GM21717 (cell line): ENCODE results near the gene SMYD2.
"Not testable (repeated sequence)": the region's sequence is repeated elsewhere in the genome, so short reads cannot be mapped to it uniquely, and the experiment has no call there.

Experiments used
- ATAC-seq: cut with Tn5 transposase; IDR thresholded peaks from one replicate; pipeline ENCODE4 v1.9.1; 2021; ENCODE audit warnings: mild to moderate bottlenecking, moderate library complexity; ENCODE audit not compliant: unreplicated experiment

SMYD2 gene

DNA sequence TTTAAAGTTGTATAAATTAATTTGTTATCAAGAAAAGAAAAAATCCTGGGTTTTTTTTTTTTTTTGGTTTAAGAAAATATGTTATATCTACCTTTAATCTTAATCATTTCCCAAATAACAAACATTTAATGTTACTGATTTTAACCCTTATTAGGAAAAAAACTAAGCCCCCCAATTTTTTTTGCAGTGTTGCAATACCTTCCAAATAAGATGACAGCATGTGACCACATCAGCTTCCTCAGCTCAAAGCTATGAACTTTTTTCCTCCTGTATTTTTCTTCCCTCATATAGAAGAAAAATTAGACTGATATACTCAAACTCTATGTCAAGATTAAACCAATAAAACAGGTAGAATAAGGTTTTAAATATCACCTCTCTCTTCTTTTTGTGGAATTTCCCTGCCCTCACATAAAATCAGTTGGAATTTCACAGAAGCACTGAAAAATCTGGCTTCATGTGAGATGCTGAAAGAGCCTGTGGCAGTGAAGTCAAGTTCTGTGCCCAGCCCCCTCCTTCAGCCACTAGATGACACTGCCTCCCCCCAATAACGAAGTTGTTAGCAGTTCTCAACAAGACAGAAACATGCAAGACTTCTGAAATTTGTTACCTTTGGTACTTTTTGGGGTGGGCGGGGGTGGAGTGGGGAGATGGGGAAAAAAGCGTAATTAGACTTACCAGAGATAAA, 9.6 kb upstream of the SMYD2 start:
- ATAC-seq, result no peak

- no peak for ATAC-seq
Measured at GRCh38 chr1:214271995-214272731, 8.8 kb upstream of the SMYD2 start.

GRCh38 chr1:214272964-214273533, 7.9 kb upstream of the SMYD2 start:
- ATAC-seq, result no peak

DNA sequence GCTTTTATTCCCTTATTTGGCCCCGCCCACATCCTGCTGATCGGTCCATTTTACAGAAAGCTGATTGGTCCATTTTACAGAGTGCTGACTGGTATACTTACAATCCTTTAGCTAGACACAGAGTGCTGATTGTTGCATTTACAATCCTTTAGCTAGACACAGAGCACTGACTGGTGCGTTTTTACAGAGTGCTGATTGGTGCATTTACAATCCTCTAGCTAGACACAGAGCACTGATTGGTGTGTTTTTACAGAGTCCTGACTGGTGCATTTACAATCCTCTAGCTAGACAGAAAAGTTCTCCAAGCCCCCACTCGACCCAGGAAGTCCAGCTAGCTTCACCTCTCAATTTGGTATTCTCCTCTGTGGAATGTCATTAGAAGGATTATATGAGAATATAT, 5.3 kb upstream of the SMYD2 start:
- not testable (repeated sequence) for ATAC-seq

GRCh38 chr1:214276786-214277185, 4.2 kb upstream of the SMYD2 start:
- ATAC-seq, result no peak

- ATAC-seq, result no peak
Measured at GRCh38 chr1:214277704-214278635, 3.0 kb upstream of the SMYD2 start.

DNA sequence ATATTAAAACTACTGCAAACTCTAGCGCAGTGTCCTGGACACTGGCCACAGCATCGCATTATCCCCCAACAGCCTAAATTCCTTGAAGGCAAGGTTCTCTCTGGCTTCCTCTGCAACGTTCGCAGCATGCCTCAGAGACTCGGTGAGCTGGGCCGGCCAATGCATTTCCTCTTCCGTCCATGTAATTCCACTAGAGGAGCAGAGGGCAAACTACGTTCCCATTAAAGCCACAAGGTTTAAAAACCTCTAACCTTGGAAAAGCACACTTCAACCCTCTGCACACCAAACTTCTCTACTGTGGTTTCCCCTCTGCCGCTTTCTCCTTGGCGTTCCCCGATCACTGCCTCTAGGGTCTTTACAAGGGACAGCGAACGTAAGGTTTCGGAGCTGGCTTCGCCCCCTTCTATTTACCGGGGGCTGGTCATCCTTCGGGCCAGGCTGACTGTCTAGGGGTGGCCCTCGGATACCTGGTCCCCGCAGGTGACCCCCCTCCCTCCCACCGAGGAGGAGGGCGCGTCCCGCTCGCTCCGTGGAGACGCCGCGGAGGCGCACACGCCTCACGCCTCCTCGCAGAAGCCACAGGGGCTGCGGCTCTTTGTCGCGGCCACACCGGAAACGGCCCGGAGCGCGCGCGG, 456 bp upstream of the SMYD2 start:
- ATAC-seq, result peak; percentile 13

- ATAC-seq, result no peak
Measured at GRCh38 chr1:214281720-214282629, 1.0 kb downstream of the SMYD2 start.

DNA sequence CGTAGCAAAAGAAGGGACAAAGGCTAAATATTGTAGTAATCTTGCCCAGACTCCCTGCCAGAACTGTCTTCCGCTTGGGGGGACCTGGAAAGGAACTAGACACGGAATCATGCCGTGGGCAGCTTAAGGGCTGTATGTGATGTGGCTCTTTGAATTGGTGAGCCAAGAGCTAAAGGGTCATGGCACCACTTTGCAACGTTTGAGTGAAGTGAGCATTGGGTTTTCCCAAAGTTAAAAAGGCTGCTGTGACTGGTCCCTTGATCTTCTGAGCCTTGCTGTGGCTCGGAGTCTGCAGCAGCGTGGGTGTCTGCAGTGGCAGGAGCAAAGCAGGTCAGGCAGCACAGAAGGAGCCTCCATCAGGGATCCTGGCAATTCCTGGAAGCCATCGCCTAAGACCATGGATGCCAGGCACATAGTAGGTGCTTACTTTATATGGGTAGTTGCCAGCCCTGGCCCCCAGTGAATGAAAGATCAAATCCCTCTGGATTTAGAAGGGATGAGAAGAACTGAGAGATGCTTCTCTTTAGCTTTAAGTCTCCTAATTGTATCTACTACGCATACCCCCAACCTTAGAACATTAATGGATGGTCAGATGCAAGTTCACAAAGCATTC, 1.8 kb downstream of the SMYD2 start:
- no peak for ATAC-seq

GRCh38 chr1:214285610-214286440, 4.9 kb downstream of the SMYD2 start:
- ATAC-seq, result no peak

DNA sequence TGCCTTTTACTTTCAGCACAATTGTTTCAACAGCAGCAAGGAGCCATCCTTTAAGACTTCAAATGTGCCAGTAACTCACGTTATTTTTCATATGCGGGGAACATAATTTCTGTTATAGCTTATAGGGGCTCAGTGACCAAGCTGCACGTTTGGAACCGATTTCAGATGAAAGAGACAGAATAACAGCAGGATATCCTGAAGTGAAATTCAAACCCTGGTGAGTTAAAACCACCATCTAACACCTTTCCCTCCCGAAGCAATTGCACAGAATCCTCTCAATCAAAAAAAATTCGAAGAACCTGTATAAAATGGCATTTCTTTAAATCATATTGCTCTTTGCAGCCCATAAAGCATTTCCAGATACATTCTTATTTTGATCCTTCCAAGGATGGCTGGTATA, 6.9 kb downstream of the SMYD2 start:
- no peak for ATAC-seq

DNA sequence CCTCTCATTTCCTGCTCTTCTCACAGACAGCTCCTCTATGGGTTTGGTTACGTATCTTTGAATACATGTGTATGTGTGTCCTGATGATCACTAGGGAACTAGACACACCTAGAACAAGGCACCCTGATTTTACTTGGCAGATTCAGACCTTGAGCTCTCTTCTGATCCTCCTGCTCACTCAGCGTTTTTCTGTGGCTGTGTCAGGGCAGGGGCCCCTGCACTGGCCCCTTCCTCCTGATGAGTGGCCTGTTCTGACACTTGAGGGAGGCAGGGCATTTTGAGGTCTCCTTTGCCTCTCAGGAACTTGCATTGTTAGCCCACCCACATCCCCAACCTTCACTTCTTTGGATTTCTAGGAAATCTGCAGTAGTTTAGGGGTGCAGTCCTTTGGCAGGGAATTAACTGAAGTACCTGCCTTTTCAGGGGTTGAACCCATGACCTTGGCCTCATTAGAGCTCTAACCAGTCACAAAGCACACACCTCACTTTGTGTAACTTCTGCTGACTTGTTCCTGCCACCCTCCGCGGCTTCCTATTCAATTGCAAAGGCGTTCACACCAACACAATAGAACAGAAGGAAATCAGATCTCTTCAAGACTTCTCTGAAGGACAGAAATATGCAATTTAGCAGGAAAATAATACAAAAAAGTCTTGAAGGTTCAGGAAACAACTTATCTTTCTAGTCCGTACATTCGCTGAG, 8.8 kb downstream of the SMYD2 start:
- ATAC-seq, result no peak

GRCh38 chr1:214290424-214291037, 9.6 kb downstream of the SMYD2 start:
- no peak for ATAC-seq

DNA sequence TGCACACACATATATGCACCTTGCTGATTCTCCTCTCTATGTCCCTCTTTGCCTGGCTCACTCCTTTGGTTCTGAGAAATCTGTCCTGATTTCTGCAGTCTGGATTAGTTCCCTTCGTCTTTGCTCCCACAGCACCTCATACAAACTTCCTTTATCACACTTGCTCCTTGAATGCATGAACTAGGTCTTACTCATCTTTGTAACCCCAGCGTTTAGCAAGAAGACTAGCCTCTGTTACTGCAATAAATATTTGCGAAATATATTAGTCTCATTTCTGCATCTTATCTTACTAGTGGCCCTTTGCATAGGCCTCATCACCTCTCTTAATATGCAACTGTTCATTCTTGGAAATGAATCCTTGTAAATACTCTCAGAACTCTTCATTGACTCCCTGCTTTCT, 11.4 kb downstream of the SMYD2 start:
- ATAC-seq, result no peak

DNA sequence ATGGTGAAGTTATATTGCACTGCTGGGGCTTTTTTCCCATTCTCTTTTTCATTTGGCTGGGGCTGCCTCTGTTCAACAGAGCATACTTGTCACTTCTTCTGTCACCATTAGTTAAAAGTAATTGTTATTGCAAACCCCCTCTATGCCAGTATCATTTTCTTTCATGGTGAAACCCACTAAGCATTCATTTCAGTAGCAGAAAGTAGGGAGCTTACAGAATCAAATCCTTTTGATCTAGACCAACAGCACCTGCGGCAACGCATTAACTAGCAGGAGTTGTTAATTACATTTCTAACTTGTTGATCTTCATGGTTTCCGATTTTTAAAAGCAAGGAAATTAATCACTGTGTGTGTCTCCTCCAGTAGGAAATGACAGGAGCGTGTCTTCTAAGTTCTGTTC, 15.0 kb downstream of the SMYD2 start:
- ATAC-seq, result no peak

DNA sequence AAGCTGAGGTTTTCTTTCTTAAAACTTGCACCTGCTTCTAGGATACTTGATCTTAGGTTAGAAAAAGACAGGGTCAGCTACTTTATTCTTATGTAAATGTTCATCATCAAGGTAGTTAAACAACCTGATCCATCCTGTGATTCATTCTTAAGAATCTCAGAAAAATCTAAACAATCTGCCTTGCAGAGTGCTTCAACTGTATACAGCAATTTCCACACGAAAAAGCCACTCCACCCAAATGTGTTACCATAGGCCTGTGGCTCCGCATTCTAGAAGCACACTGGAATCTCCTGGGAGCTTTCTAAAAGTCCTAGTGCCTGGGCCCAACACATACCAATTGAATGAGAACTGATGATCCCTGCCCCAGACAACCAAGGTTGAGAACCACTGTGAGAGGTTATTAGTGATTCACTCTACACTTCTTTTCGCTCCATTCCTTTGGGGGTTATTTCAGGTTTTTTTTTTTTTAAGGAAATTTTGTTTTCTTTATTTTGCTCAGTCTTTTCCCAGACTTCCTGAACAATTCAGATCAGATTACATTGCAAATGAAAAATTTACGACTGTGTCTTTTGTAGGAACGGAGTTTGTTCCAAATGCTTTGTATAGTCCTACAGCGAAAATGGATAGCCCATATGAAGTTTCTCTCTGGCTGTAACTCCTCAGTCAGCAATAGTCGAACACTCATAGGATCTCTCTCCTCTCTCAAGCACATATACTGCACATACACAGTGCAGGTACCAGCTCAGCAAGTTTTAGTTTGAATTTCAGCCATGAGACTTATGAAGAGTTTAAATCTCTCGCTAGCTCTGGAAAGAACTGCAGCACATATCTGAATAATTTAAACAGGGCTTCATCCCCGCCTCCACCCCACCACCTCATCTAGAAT, 16.1 kb downstream of the SMYD2 start:
- no peak for ATAC-seq
